Lung (tissue), 12 donors: ENCODE data around the gene ACACA. TPM values are rescaled to one million over a fixed set of nuclear protein-coding genes. Genes with fewer than 3 reads are reported as not detected.
A peak's percentile ranks its signal among the peaks of the same experiment; 100 is the strongest.

Experiments used
- ATAC-seq: fragments of 200-7000 bp; cut with Tn5 transposase; one replicate; pipeline ENCODE4 v1.9.1; 2020; ENCODE audit warnings: moderate number of reproducible peaks; ENCODE audit not compliant: insufficient read depth, low FRiP score
- DNase-seq, 3 donors: peaks; one replicate each; pipeline ENCODE4 v3.0.0-alpha.2; 2013 to 2017
- H3K27ac ChIP-seq, 2 donors: one replicate each; pipeline ENCODE4 v1.5.1; 2013; ENCODE audit warnings: mild to moderate bottlenecking in 2 of 2, moderate library complexity in 2 of 2, control low read depth in 1 of 2, inconsistent platforms in 1 of 2, low read depth in 1 of 2, low read length in 1 of 2
- H3K27me3 ChIP-seq, 3 donors: one replicate each; pipeline ENCODE4 v1.5.1; 2013; ENCODE audit warnings: low read length in 2 of 3; ENCODE audit not compliant: control insufficient read depth in 3 of 3, insufficient read depth in 3 of 3
- H3K36me3 ChIP-seq, 4 donors: one replicate each; pipeline ENCODE4 v1.5.1; 2013; ENCODE audit warnings: low read length in 4 of 4, mild to moderate bottlenecking in 1 of 4, moderate library complexity in 1 of 4; ENCODE audit not compliant: control insufficient read depth in 4 of 4, insufficient read depth in 4 of 4
- H3K4me1 ChIP-seq, 5 donors: one replicate each; pipeline ENCODE4 v1.5.1; 2013; ENCODE audit warnings: low read length in 5 of 5, mild to moderate bottlenecking in 2 of 5, moderate library complexity in 1 of 5; ENCODE audit not compliant: control insufficient read depth in 5 of 5, insufficient read depth in 5 of 5
- H3K4me3 ChIP-seq: one replicate; pipeline ENCODE4 v1.5.1; 2013; ENCODE audit warnings: mild to moderate bottlenecking, control low read depth, moderate library complexity
- H3K9ac ChIP-seq, 2 donors: one replicate each; pipeline ENCODE4 v1.5.1; 2013; ENCODE audit warnings: low read length in 2 of 2, control low read depth in 1 of 2; ENCODE audit not compliant: insufficient read depth in 1 of 2
- H3K9me3 ChIP-seq, 4 donors: one replicate each; pipeline ENCODE4 v1.5.1; 2013; ENCODE audit warnings: low read length in 3 of 4, mild to moderate bottlenecking in 1 of 4, moderate library complexity in 1 of 4; ENCODE audit not compliant: control insufficient read depth in 4 of 4, insufficient read depth in 3 of 4
- WGBS, 2 donors: extraction: QIAGEN DNeasy Blood & Tissue Kit; methylation state at CpG; one replicate each; pipeline ENCODE4 v1.1.7; 2013; 5-methylcytosine and 5-hydroxymethylcytosine counted together
- polyA plus RNA-seq, 2 donors: library from polyadenylated mRNA; stranded (reverse); fragments of 200-250 nt; gene quantifications; one replicate each; pipeline ENCODE4 v1.2.1, GENCODE V29; 2013
- total RNA-seq, 2 donors: library from RNA; depleted of rRNA in 1 of 2; stranded (reverse); fragments of >200 nt in 1 of 2; gene quantifications; one replicate each; pipeline ENCODE4 v1.2.1, GENCODE V29; 2014 to 2021
- TF ChIP-seq, protein P1 (sequence below): IDR thresholded peaks from 2 replicates; pipeline ENCODE4 v1.5.1; 2012; ENCODE audit warnings: mild to moderate bottlenecking; ENCODE audit errors: control extremely low read depth, extremely low read depth
- donor health status: control.
- donor health status: control.
- donor health status: Bipolar disorder and iron deficiency.
- donor health status: healthy.
- donor health status: DM: yes; HTN: yes; CAD: no.

The ACACA gene
- total and polyA plus RNA-seq, 4 donors = 26.0 to 111 (median 55.6) TPM

GRCh38 chr17:37286430-37286829 is 120.2 kb downstream of the ACACA start:
- Histone ChIP-seq H3K9ac (no peak overlapping the region), H3K9me3 (no peaks in the 10 kb centered on the region), H3K4me3 (no peak overlapping the region), H3K27me3 (no peaks in the 10 kb centered on the region), H3K27ac (no peak overlapping the region), H3K4me1 (peaks cover 0 to 13% (median 4%) of the 10 kb centered on the region in 5 donors), H3K36me3 (peaks cover 0 to 2% (median 0%) of the 10 kb centered on the region in 4 donors)
- 50 to 68% methylated on average over 1 of the region's 1 CpG for WGBS, 2 donors
- DNase-seq = no peak
- TF ChIP-seq, protein P1, sequence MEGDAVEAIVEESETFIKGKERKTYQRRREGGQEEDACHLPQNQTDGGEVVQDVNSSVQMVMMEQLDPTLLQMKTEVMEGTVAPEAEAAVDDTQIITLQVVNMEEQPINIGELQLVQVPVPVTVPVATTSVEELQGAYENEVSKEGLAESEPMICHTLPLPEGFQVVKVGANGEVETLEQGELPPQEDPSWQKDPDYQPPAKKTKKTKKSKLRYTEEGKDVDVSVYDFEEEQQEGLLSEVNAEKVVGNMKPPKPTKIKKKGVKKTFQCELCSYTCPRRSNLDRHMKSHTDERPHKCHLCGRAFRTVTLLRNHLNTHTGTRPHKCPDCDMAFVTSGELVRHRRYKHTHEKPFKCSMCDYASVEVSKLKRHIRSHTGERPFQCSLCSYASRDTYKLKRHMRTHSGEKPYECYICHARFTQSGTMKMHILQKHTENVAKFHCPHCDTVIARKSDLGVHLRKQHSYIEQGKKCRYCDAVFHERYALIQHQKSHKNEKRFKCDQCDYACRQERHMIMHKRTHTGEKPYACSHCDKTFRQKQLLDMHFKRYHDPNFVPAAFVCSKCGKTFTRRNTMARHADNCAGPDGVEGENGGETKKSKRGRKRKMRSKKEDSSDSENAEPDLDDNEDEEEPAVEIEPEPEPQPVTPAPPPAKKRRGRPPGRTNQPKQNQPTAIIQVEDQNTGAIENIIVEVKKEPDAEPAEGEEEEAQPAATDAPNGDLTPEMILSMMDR = no peak
- no peak for ATAC-seq

DNA sequence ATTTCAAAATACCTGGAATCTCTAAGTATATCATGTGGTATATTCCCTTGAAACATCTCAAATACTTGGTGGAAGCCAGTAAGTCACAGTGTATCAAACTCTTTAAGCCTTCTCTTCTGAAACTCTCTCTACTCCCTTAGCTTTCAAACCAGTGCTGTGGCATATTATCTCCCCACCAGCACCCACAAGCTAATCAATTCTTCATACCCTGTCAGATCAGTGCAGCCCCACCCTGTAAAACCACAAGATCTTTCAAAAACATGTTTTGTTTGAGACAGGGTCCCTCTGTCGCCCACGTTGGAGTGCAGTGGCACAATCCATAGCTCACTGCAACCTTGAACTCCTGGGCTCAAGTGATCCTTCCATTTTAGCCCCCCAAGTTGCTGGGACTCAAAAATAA is 122.4 kb downstream of the ACACA start:
- no peak for DNase-seq
- peaks cover 0 to 13% (median 4%) of the 10 kb centered on the region in 5 donors for H3K4me1 ChIP-seq
- no peak overlapping the region for H3K4me3 ChIP-seq
- no peaks in the 10 kb centered on the region for H3K9me3 ChIP-seq
- WGBS, 2 donors = 69 to 76% methylated on average over 2 of the region's 2 CpGs
- peak overlapping the region in 1 of 2 donors; percentile 24 for H3K27ac ChIP-seq
- no peak overlapping the region for H3K9ac ChIP-seq
- H3K27me3 ChIP-seq = no peaks in the 10 kb centered on the region
- ATAC-seq = no peak
- peaks cover 0 to 3% (median 3%) of the 10 kb centered on the region in 4 donors for H3K36me3 ChIP-seq
- TF ChIP-seq, protein P1 = no peak

- Histone ChIP-seq H3K36me3 (peaks cover 0 to 3% (median 3%) of the 10 kb centered on the region in 4 donors), H3K4me3 (no peak overlapping the region), H3K4me1 (peaks cover 0 to 13% (median 4%) of the 10 kb centered on the region in 5 donors), H3K9ac (no peak overlapping the region), H3K27ac (no peak overlapping the region), H3K9me3 (no peaks in the 10 kb centered on the region), H3K27me3 (no peaks in the 10 kb centered on the region)
- ATAC-seq (no peak), DNase-seq (peak in 2 of 3 donors; percentile 16 to 29)
- TF ChIP-seq, protein P1 = no peak
Measured at GRCh38 chr17:37283414-37283961, 123.1 kb downstream of the ACACA start.

DNA sequence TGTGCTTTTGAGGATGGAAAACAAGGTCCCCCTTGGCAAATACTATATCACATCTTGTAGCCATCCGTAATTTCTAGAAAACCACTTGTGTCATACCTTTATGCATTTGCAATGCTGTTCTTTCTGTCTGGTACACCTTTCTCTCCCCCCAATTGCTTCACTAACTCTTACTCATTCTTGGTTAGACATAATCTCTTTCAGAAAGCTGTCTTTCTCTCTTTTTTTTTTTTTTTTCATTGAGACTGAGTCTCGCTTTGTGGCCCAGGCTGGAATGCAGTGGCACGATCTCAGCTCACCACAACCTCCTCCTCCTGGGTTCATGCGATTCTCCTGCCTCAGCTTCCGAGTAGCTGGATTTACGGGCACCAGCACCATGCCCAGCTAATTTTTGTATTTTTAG is 125.8 kb downstream of the ACACA start:
- no peak overlapping the region for H3K27ac ChIP-seq
- no peak overlapping the region for H3K4me3 ChIP-seq
- peaks cover 0 to 13% (median 4%) of the 10 kb centered on the region in 5 donors for H3K4me1 ChIP-seq
- peaks cover 0 to 10% (median 7%) of the 10 kb centered on the region in 4 donors for H3K36me3 ChIP-seq
- H3K27me3 ChIP-seq = no peaks in the 10 kb centered on the region
- no peak for ATAC-seq
- TF ChIP-seq, protein P1 = no peak
- 96 to 99% methylated on average over 6 of the region's 6 CpGs for WGBS, 2 donors
- H3K9ac ChIP-seq = no peak overlapping the region
- no peak for DNase-seq
- H3K9me3 ChIP-seq = no peaks in the 10 kb centered on the region
